Uterus (tissue), 4 donors: ENCODE measurements around the gene PIK3R6. TPM values are rescaled to one million over a fixed set of nuclear protein-coding genes. Genes with fewer than 3 reads are reported as not detected.

Experiments
- DNase-seq, 2 donors: peaks; one replicate each; pipeline ENCODE4 v3.0.0-alpha.2; 2019 to 2020
- H3K27ac ChIP-seq, 2 donors: fragments of 200-600 bp; sonication (generic); 1 replicate in 1 of 2; 2 replicates in 1 of 2; pipeline ENCODE4 v1.5.1; 2016 to 2018
- H3K27me3 ChIP-seq, 2 donors: fragments of 200-600 bp; sonication (generic); one replicate each; pipeline ENCODE4 v1.5.1; 2018 to 2019; ENCODE audit warnings: control low read depth in 1 of 2
- H3K36me3 ChIP-seq, 2 donors: fragments of 200-600 bp; sonication (generic); one replicate each; pipeline ENCODE4 v1.5.1; 2019; ENCODE audit warnings: control low read depth in 1 of 2
- H3K4me1 ChIP-seq, 2 donors: fragments of 200-600 bp; sonication (generic); one replicate each; pipeline ENCODE4 v1.5.1; 2018 to 2019; ENCODE audit warnings: control low read depth in 1 of 2
- H3K4me3 ChIP-seq, 2 donors: fragments of 200-600 bp; sonication (generic); 1 replicate in 1 of 2; 2 replicates in 1 of 2; pipeline ENCODE4 v1.5.1; 2018 to 2019; ENCODE audit warnings: mild to moderate bottlenecking in 1 of 2
- H3K9me3 ChIP-seq, 2 donors: fragments of 200-600 bp; sonication (generic); one replicate each; pipeline ENCODE4 v1.5.1; 2019; ENCODE audit warnings: control low read depth in 1 of 2
- CTCF ChIP-seq, 4 experiments: fragments of 200-600 bp in 2 of 4; fragments of 450-650 bp in 2 of 4; sonication (generic) in 2 of 4; IDR thresholded peaks; one replicate each; pipeline ENCODE4 v1.5.1; 2016 to 2019; ENCODE audit warnings: antibody characterized with exemption in 4 of 4, mild to moderate bottlenecking in 2 of 4, moderate library complexity in 1 of 4
- POLR2A ChIP-seq, 2 donors: fragments of 450-650 bp; IDR thresholded peaks; one replicate each; pipeline ENCODE4 v1.6.1; 2016; ENCODE audit warnings: antibody characterized with exemption in 2 of 2, mild to moderate bottlenecking in 1 of 2, moderate library complexity in 1 of 2
- intact Hi-C: fragments of 100-400 bp; cut with DNase I; formaldehyde crosslinking; loops from one replicate; pipeline ENCODE4 v1.15.1; 2023; ENCODE audit warnings: low total_unique reads
- total RNA-seq, 4 donors: library from RNA; depleted of rRNA in 3 of 4; stranded (reverse); fragments of >200 nt in 3 of 4; gene quantifications; one replicate each; pipeline versions ENCODE4 v1.1.0 to v1.2.4, GENCODE V29; 2014 to 2023
- donor health status: DM: yes; HTN: yes; CAD: no.

PIK3R6 gene
- total RNA-seq, 4 donors from 2014 or later: 0.34 to 24.6 (median 1.1) TPM; not detected in 1

- no peaks in the 10 kb centered on the region for H3K36me3 ChIP-seq
These were observed 17.0 kb upstream of the PIK3R6 start for GRCh38 chr17:8884336-8884990.

GRCh38 chr17:8883353-8883752 lies 15.9 kb upstream of the PIK3R6 start:
- H3K4me3 ChIP-seq: no peak overlapping the region
- H3K27me3 ChIP-seq: no peaks in the 10 kb centered on the region
- H3K27ac ChIP-seq: no peak overlapping the region
- no peak for DNase-seq
- H3K4me1 ChIP-seq: no peaks in the 10 kb centered on the region
- no peaks in the 10 kb centered on the region for H3K36me3 ChIP-seq
- TF ChIP-seq POLR2A (IDR thresholded peaks at IDR 0.05): no peak
- TF ChIP-seq CTCF (IDR thresholded peaks at IDR 0.05): no peak
- intact Hi-C loops: no loop called here
- H3K9me3 ChIP-seq: no peaks in the 10 kb centered on the region

More at GRCh38 chr17:8884336-8884990, 17.0 kb upstream of the PIK3R6 start:
- no peak overlapping the region for H3K27ac ChIP-seq
- H3K9me3 ChIP-seq: no peaks in the 10 kb centered on the region
- intact Hi-C loops: no loop called here
- TF ChIP-seq CTCF (IDR thresholded peaks at IDR 0.05) (no peak), POLR2A (IDR thresholded peaks at IDR 0.05) (no peak)
- no peaks in the 10 kb centered on the region for H3K27me3 ChIP-seq
- no peak for DNase-seq
- H3K4me1 ChIP-seq: no peaks in the 10 kb centered on the region
- H3K4me3 ChIP-seq: no peak overlapping the region

GRCh38 chr17:8881606-8882005 lies 14.1 kb upstream of the PIK3R6 start:
- no peaks in the 10 kb centered on the region for H3K36me3 ChIP-seq
- no peaks in the 10 kb centered on the region for H3K4me1 ChIP-seq
- no peaks in the 10 kb centered on the region for H3K9me3 ChIP-seq
- no peak for DNase-seq
- no peak overlapping the region for H3K4me3 ChIP-seq
- no peak for TF ChIP-seq POLR2A (IDR thresholded peaks at IDR 0.05)
- TF ChIP-seq CTCF (IDR thresholded peaks at IDR 0.05): no peak
- intact Hi-C loops: no loop called here
- H3K27ac ChIP-seq: no peak overlapping the region
- H3K27me3 ChIP-seq: no peaks in the 10 kb centered on the region

GRCh38 chr17:8880466-8880865 lies 13.0 kb upstream of the PIK3R6 start:
- intact Hi-C loops: no loop called here
- H3K36me3 ChIP-seq: no peaks in the 10 kb centered on the region
- no peaks in the 10 kb centered on the region for H3K4me1 ChIP-seq
- TF ChIP-seq CTCF (IDR thresholded peaks at IDR 0.05) (no peak), POLR2A (IDR thresholded peaks at IDR 0.05) (no peak)
- no peaks in the 10 kb centered on the region for H3K27me3 ChIP-seq
- no peaks in the 10 kb centered on the region for H3K9me3 ChIP-seq
- H3K4me3 ChIP-seq: no peak overlapping the region
- no peak for DNase-seq
- H3K27ac ChIP-seq: no peak overlapping the region

GRCh38 chr17:8879410-8879809 lies 11.9 kb upstream of the PIK3R6 start:
- Histone ChIP-seq H3K4me1 (no peaks in the 10 kb centered on the region), H3K4me3 (no peak overlapping the region), H3K27me3 (no peaks in the 10 kb centered on the region), H3K27ac (no peak overlapping the region), H3K9me3 (no peaks in the 10 kb centered on the region), H3K36me3 (no peaks in the 10 kb centered on the region)
- intact Hi-C loops: no loop called here
- TF ChIP-seq POLR2A (IDR thresholded peaks at IDR 0.05) (no peak), CTCF (IDR thresholded peaks at IDR 0.05) (no peak)
- DNase-seq: no peak
